PFSK-1 (cell line): ENCODE results near the gene SLPI.

Experiments
- FOXP2 ChIP-seq: optimal IDR thresholded peaks from 2 replicates; pipeline ENCODE3; 2011; ENCODE audit warnings: borderline replicate concordance, control low read depth, inconsistent platforms; ENCODE audit not compliant: insufficient read depth; ENCODE audit errors: extremely low read length, extremely low read depth
- POLR2AphosphoS5 ChIP-seq: IDR thresholded peaks from 2 replicates; pipeline ENCODE4 v1.6.1; 2012; ENCODE audit warnings: low read depth, mild to moderate bottlenecking, control low read depth, low read length, moderate library complexity
- SIN3A ChIP-seq: IDR thresholded peaks from 2 replicates; pipeline ENCODE4 v1.6.1; 2012; ENCODE audit warnings: mild to moderate bottlenecking, low read length, moderate library complexity, borderline replicate concordance; ENCODE audit not compliant: insufficient read depth
- TAF1 ChIP-seq: IDR thresholded peaks from 2 replicates; pipeline ENCODE4 v1.6.1; 2012; ENCODE audit warnings: low read length, control low read depth, borderline replicate concordance; ENCODE audit not compliant: insufficient read depth
- TF ChIP-seq, protein P1 (sequence below), 2 experiments: IDR thresholded peaks; 2 replicates each; pipeline versions ENCODE4 v1.6.1 to v1.8.0; 2011 to 2012; ENCODE audit warnings: low read depth in 2 of 2, low read length in 2 of 2, control low read depth in 1 of 2, inconsistent platforms in 1 of 2, mild to moderate bottlenecking in 1 of 2, moderate library complexity in 1 of 2; ENCODE audit not compliant: insufficient read depth in 1 of 2

Gene SLPI

GRCh38 chr20:45238139-45238538 lies 16.2 kb downstream of the SLPI start:
- TF ChIP-seq FOXP2: no peak
- TF ChIP-seq SIN3A: no peak
- TF ChIP-seq TAF1: no peak
- TF ChIP-seq POLR2AphosphoS5: no peak
- TF ChIP-seq, protein P1, sequence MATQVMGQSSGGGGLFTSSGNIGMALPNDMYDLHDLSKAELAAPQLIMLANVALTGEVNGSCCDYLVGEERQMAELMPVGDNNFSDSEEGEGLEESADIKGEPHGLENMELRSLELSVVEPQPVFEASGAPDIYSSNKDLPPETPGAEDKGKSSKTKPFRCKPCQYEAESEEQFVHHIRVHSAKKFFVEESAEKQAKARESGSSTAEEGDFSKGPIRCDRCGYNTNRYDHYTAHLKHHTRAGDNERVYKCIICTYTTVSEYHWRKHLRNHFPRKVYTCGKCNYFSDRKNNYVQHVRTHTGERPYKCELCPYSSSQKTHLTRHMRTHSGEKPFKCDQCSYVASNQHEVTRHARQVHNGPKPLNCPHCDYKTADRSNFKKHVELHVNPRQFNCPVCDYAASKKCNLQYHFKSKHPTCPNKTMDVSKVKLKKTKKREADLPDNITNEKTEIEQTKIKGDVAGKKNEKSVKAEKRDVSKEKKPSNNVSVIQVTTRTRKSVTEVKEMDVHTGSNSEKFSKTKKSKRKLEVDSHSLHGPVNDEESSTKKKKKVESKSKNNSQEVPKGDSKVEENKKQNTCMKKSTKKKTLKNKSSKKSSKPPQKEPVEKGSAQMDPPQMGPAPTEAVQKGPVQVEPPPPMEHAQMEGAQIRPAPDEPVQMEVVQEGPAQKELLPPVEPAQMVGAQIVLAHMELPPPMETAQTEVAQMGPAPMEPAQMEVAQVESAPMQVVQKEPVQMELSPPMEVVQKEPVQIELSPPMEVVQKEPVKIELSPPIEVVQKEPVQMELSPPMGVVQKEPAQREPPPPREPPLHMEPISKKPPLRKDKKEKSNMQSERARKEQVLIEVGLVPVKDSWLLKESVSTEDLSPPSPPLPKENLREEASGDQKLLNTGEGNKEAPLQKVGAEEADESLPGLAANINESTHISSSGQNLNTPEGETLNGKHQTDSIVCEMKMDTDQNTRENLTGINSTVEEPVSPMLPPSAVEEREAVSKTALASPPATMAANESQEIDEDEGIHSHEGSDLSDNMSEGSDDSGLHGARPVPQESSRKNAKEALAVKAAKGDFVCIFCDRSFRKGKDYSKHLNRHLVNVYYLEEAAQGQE (IDR thresholded peaks at IDR 0.05; ENCODE audit: insufficient read depth in 1 of 2, low read depth in 2 of 2, low read length in 2 of 2): no peak

- TF ChIP-seq FOXP2: no peak
- TF ChIP-seq, protein P1 (IDR thresholded peaks at IDR 0.05; ENCODE audit: insufficient read depth in 1 of 2, low read depth in 2 of 2, low read length in 2 of 2): no peak
- no peak for TF ChIP-seq SIN3A
- TF ChIP-seq TAF1: no peak
- no peak for TF ChIP-seq POLR2AphosphoS5
These were observed 18.4 kb downstream of the SLPI start for GRCh38 chr20:45235995-45236394.

DNA sequence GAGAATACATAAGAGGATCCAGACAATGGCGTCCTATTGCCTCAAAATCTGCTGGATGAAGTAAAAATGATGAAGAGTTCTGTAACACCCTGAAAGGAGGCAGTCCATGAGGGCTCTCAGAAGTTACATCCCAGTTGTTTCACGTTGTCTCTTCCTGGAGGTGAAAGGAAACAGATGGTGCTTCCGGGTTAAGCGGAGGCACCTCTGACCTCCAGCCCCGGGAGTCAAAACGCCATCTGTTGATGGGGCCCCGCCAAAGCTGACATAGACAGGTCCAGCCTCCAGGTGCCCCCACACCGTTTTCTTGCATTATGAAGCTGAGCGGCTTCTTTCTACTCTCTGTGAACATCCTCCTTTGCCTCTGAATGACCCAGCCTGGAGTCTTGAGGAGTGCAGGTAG lies 23.7 kb downstream of the SLPI start:
- no peak for TF ChIP-seq TAF1
- TF ChIP-seq, protein P1 (IDR thresholded peaks at IDR 0.05; ENCODE audit: insufficient read depth in 1 of 2, low read depth in 2 of 2, low read length in 2 of 2): no peak
- no peak for TF ChIP-seq SIN3A
- TF ChIP-seq FOXP2: no peak
- TF ChIP-seq POLR2AphosphoS5: no peak

GRCh38 chr20:45229264-45230056 lies 24.9 kb downstream of the SLPI start:
- TF ChIP-seq, protein P1 (IDR thresholded peaks at IDR 0.05; ENCODE audit: insufficient read depth in 1 of 2, low read depth in 2 of 2, low read length in 2 of 2): no peak
- TF ChIP-seq POLR2AphosphoS5 (no peak), TAF1 (no peak), FOXP2 (no peak), SIN3A (no peak)
